Measurements from ENCODE around the gene C1QTNF1. TPM values are rescaled to one million over a fixed set of nuclear protein-coding genes. Genes with fewer than 3 reads are reported as not detected.

C1QTNF1 gene
- total RNA-seq, 2 experiments from 2014 or later: 0.13 to 0.14 TPM

DNA sequence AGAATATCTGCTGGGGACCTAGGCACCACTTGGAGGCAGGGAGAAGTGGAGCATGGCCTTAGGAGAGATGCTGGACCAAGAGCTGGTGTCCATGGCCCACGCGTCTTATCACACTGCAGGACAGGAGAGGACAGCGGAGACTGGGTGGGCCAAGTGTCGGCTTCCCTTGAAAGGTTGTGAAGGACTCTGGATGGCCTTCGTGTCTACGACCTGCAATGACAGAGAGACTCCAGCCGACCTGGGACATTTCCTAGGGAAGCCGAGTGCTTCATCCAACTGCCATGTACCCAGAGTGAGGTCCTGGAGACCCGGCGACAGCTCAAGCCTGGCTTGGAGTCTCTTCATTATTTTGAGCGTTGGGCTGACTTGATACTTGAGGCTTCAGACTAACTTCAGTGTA, 20.5 kb downstream of the C1QTNF1 start:
- intact Hi-C loops (cut with micrococcal nuclease): loop anchor here (10.0 kb wide), 1 partner anchor 350 kb away; no protein-coding TSS in a partner anchor
- ChIA-PET POLR2A (no interaction called here), CTCF (interaction anchor here (0.7 to 3.2 kb wide), 13 partner anchors 10 to 350 kb away, joined by 3 to 35 read pairs (median 4); partner anchors contain the start of gene ENGASE)
- Mint-ChIP-seq H3K27ac (no peak overlapping the region), H3K9me3 (no peaks in the 10 kb centered on the region), H3K27me3 (peaks cover 6% of the 10 kb centered on the region), H3K4me1 (ENCODE audit: low read depth) (no peaks in the 10 kb centered on the region), H3K4me3 (no peak overlapping the region), H3K36me3 (ENCODE audit: low read depth) (no peaks in the 10 kb centered on the region)
- no peak for TF ChIP-seq CTCF (IDR thresholded peaks at IDR 0.05)
- DNase-seq: no peak
- ATAC-seq: no peak

- CTCF ChIA-PET: interaction anchor here (0.6 to 3.2 kb wide), 27 partner anchors 11 to 356 kb away, joined by 3 to 35 read pairs (median 5); partner anchors contain the start of genes ENGASE and LGALS3BP
- Mint-ChIP-seq H3K9me3 (no peaks in the 10 kb centered on the region), H3K4me1 (ENCODE audit: low read depth) (no peaks in the 10 kb centered on the region), H3K36me3 (ENCODE audit: low read depth) (no peaks in the 10 kb centered on the region), H3K27ac (no peak overlapping the region), H3K4me3 (no peak overlapping the region), H3K27me3 (peaks cover 7% of the 10 kb centered on the region)
- ATAC-seq (no peak), DNase-seq (no peak)
- intact Hi-C loops (cut with micrococcal nuclease): loop anchor here (10.0 kb wide), 1 partner anchor 350 kb away; no protein-coding TSS in a partner anchor
- POLR2A ChIA-PET: no interaction called here
- no peak for TF ChIP-seq CTCF (IDR thresholded peaks at IDR 0.05)
Observed at GRCh38 chr17:79045001-79045729, 21.2 kb downstream of the C1QTNF1 start.

DNA sequence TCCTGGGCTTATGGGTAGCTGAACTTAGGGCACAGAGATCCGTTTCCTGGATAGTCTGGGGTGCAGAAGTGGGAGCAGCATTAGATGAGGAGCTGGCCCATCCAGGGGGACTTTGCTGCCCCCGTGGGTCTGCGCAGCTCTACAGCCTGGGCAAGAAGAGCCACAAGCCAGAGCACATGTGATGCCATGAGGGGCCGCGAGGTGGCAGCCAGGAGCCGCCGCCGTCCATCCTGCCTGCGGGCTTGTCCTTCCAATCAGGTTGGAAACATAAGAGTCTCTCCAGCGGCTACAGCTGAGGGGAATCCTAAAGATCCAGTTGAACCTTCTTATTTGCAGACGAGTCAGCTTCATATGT, 21.9 kb downstream of the C1QTNF1 start:
- H3K27ac Mint-ChIP-seq: no peak overlapping the region
- H3K9me3 Mint-ChIP-seq: no peaks in the 10 kb centered on the region
- intact Hi-C loops (cut with micrococcal nuclease): loop anchor here (10.0 kb wide), 1 partner anchor 349 kb away; no protein-coding TSS in a partner anchor
- H3K27me3 Mint-ChIP-seq: peaks cover 8% of the 10 kb centered on the region
- ATAC-seq: peak; percentile 96
- no peaks in the 10 kb centered on the region for H3K4me1 Mint-ChIP-seq (ENCODE audit: low read depth)
- no peak overlapping the region for H3K4me3 Mint-ChIP-seq
- ChIA-PET CTCF (interaction anchor here (0.6 to 3.2 kb wide), 24 partner anchors 10 to 355 kb away, joined by 3 to 35 read pairs (median 6); partner anchors contain the start of genes ENGASE and LGALS3BP), POLR2A (no interaction called here)
- TF ChIP-seq CTCF (IDR thresholded peaks at IDR 0.05): peak; percentile 79
- peak; percentile 75 for DNase-seq
- no peaks in the 10 kb centered on the region for H3K36me3 Mint-ChIP-seq (ENCODE audit: low read depth)

DNA sequence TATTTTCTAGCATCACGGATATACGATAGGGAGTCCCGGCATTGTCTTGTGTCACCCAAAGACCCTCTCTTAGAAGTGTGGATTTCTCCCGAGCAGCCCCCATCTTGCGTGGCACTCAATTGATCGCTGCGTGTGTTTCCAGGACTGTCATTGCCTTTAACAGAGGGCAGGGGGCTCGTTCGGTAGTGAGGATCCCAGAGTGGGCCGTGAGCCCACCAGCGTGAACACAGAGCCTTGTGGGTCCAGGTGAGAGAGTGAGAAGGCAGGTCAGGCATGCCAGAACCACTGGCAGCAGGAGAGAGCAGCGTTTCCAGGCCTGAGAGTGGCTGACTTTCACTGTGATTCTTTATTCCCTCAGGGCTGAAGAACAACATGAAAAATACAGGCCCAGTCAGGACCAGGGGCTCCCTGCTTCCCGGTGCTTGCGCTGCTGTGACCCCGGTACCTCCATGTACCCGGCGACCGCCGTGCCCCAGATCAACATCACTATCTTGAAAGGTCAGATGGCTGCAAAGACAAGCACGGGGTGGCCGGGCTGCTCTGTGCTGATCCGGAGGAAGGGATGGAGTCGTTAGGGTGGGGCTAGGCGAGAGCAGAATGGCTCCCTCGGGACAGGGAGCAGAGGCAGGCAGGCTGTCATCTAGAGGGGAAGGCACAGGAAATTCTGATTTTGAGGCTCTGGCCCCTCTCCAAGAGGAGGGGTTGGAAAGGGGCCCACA, 22.4 kb downstream of the C1QTNF1 start:
- Mint-ChIP-seq H3K9me3 (no peaks in the 10 kb centered on the region), H3K4me1 (ENCODE audit: low read depth) (no peaks in the 10 kb centered on the region), H3K36me3 (ENCODE audit: low read depth) (no peaks in the 10 kb centered on the region), H3K27me3 (peaks cover 8% of the 10 kb centered on the region), H3K27ac (no peak overlapping the region), H3K4me3 (no peak overlapping the region)
- DNase-seq (no peak), ATAC-seq (no peak)
- TF ChIP-seq CTCF (IDR thresholded peaks at IDR 0.05): no peak
- POLR2A ChIA-PET: no interaction called here
- CTCF ChIA-PET: interaction anchor here (0.7 to 3.2 kb wide), 21 partner anchors 9 to 355 kb away, joined by 3 to 35 read pairs (median 6); partner anchors contain the start of gene ENGASE
- intact Hi-C loops (cut with micrococcal nuclease): loop anchor here (10.0 kb wide), 1 partner anchor 348 kb away; no protein-coding TSS in a partner anchor

- no peak for ATAC-seq
Observed at GRCh38 chr17:79046916-79047280, 22.9 kb downstream of the C1QTNF1 start.

More at GRCh38 chr17:79046916-79047280, 22.9 kb downstream of the C1QTNF1 start:
- no peaks in the 10 kb centered on the region for H3K9me3 Mint-ChIP-seq
- H3K27ac Mint-ChIP-seq: no peak overlapping the region
- DNase-seq: no peak
- H3K4me3 Mint-ChIP-seq: no peak overlapping the region
- intact Hi-C loops (cut with micrococcal nuclease): loop anchor here (10.0 kb wide), 1 partner anchor 348 kb away; no protein-coding TSS in a partner anchor
- H3K4me1 Mint-ChIP-seq (ENCODE audit: low read depth): no peaks in the 10 kb centered on the region
- no peaks in the 10 kb centered on the region for H3K36me3 Mint-ChIP-seq (ENCODE audit: low read depth)
- TF ChIP-seq CTCF (IDR thresholded peaks at IDR 0.05): no peak
- CTCF ChIA-PET: no interaction called here
- H3K27me3 Mint-ChIP-seq: peaks cover 8% of the 10 kb centered on the region
- POLR2A ChIA-PET: no interaction called here

Data from activated CD8-positive, alpha-beta T cell treated with anti-CD3 and anti-CD28 coated beads for 36 hours (primary cell).